ENCODE data around the gene TSPAN3. TPM values are rescaled to one million over a fixed set of nuclear protein-coding genes. Genes with fewer than 3 reads are reported as not detected.

The TSPAN3 gene
- total RNA-seq, 1 experiment from 2014 or later = 423 TPM

DNA sequence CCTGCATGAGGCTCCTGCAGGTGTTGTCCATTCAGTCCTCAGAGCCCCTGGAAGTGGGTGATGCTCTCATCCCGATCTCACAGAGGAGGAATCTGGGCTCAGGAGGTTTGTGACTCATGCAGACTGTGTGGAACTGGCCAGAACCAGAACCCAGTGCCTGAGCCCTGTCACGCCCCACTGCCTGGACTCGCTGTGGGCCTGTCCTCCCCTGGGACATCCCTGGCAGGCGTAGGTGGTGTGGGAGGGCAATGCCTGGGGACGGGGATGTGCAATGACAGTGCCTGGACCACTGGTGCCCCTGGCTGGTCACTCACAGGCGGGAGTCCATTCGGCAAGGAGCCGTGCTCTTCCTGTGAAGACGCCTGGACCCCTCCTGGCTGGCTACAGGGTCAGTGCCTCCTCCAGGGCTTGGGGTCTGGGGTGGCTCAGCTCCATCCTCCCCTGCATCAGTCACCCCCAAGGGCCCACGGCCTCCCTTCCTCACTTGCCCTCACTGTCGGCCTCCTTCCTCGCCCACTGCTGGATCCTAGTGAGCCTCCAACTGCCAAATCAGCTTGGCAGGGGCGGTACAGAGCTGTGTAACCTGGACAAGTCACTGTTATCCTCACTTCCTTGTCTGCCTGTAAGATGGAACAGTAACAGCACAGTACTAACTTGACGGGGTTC, 61.1 kb downstream of the TSPAN3 start:
- DNase-seq (ENCODE audit: low spot score) = no peak

DNA sequence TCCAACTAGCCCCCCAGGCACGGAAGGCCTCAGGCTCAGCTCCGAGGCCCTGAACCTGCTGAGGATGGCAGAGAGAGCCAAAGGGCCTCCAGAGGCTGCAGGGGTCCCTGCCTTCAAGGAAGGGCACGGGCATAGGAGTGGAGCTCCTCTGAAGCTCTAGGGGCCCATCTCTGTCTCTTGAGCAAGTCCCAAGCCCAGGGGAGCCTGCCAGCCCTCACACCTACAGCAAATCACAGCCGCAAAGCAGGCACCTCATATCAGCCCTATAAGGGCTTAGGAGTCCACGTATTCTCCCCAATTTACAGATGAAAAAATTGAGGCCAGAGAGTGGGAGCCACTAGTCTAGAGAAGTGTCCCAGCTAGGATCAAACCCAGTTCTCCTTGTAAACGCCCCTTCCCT, 61.7 kb downstream of the TSPAN3 start:
- DNase-seq (ENCODE audit: low spot score) = no peak

DNA sequence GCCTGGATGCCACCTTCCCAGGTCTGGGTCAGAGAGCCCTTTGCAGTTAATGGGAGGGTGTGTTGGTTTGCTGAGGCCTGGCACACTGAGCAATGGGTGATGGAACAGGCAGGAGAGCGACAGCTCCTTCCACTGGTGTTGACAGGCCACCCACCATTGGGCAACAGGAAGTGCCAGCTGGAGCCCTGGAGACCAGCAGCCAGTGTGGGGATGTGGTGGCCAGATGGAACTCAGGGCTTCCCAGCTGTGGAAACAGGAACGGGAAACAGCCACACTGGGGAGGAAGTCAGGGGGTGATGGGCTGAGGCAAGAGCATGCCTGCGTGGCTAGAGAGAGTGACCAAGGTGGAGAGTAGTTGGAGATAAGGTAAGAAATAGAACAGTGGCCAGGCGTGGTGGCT, 66.7 kb downstream of the TSPAN3 start:
- no peak for DNase-seq (ENCODE audit: low spot score)

DNA sequence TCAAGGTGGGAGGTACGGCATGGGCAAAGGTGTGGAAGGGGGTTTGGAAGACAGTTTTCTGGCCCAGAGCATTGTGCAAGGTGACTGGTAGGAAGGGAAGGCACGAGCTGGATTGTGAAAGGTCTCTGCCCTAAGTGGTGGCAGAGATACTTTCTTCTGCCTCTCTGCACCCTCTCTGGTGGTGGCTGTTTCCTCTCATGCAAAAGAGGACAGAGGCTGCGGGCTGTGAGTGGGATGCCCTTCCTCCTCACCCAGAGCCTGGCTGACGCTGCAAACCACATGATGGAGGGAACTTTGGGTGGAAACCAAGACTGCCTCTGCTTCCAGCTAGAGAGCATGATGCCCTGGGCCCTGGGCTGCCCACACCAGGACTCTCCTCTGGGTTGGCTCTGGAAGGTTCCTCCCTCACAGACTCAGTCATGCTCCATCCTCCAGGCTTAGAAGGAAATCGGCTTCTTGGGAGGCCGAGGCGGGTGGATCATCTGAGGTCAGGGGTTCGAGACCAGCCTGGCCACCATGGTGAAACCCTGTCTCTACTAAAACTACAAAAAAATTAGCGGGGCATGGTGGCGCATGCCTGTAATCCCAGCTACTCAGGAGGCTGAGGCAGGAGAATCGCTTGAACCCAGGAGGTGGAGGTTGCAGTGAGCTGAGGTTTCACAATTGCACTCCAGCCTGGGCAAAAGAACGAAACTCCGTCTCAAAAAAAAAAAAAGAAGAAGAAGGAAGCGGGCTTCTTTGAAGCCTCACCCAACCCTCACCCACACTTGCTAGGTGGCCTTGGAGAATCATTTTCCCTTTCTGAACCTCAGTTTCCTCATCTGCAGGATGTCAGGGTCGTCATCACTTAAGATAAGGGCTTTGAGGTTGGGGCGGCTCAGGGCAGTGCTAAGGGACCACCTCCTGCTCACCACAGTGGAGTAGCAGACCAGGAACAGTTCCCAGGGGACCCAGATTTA, 67.7 kb downstream of the TSPAN3 start:
- DNase-seq (ENCODE audit: low spot score) = no peak

DNA sequence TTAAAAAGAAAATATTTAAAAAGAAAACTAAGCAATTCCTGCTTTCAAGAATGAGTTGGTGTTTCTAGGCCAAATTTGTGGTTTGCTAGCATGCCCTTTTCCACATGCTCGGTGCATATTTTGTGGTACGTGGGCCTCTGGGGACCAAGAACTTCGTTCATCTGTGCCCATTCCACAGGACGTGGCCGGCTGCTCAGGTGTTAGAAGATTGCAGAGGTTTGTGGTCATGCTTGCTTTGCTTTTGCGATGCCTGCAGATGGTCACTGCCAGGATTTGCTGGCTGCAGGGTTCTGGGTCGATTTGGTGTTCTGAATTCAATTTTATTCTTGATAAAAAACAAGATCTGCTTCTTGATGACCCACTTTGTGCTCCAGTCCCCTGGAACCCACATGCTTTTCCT, 68.5 kb downstream of the TSPAN3 start:
- DNase-seq (ENCODE audit: low spot score) = no peak

DNA sequence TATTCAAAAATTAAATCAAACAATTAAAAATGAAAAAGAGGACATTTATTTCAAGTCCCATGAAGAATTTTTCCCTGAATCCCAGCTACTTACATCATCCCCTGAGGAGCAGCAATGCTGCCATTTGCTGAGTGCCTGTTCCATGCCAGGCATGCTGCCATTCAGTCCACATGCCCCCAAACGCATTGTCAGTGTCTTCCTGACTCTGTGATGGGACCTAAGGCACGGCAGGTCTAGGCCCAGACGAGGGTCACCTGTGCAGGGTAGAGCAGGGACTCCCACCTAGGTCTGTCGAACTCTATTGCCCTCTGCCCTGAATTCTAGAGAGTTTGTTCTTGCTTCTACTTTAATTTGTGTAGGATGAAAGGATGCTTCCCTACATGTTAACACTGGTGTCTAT, 68.9 kb downstream of the TSPAN3 start:
- no peak for DNase-seq (ENCODE audit: low spot score)

DNA sequence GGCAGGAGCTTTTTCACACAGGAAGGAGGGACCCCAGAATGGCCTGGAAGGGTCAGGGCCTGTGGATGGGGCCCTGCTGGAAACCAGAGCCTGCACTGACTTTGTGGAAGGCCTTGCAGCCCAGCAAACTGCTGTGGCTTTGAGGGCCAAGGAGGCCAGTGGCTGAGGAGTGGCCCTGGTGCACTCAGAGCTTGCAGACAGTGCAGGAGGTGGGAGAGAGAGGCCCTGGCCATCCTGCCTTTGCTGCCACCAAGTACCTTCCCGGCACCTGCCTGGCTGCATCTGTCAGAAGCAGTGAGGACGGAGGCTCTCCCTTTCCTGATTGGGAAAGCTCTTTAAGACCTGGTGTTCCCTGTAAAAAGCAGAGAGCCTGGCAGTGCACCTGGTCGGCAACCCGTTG, 69.6 kb downstream of the TSPAN3 start:
- no peak for DNase-seq (ENCODE audit: low spot score)

DNA sequence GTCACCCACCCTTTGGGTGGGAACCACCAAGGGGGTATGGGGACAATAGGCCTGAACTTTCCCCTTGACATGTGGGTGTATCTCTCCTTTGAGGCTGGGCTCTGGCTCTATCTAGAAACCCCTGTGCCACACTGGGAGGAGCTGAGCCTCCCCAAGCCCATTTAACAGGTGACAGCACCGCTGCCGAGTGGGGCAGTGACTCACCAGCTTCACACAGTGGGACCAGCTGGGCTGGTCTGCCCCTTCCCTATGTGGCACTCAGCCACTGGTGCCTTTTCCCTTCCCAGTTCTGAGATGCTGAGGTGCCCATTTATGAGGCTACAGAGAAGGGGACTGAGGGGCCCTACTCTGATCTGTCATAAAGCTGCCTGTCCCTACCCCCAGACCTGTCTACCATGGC, 70.9 kb downstream of the TSPAN3 start:
- DNase-seq (ENCODE audit: low spot score) = no peak

DNA sequence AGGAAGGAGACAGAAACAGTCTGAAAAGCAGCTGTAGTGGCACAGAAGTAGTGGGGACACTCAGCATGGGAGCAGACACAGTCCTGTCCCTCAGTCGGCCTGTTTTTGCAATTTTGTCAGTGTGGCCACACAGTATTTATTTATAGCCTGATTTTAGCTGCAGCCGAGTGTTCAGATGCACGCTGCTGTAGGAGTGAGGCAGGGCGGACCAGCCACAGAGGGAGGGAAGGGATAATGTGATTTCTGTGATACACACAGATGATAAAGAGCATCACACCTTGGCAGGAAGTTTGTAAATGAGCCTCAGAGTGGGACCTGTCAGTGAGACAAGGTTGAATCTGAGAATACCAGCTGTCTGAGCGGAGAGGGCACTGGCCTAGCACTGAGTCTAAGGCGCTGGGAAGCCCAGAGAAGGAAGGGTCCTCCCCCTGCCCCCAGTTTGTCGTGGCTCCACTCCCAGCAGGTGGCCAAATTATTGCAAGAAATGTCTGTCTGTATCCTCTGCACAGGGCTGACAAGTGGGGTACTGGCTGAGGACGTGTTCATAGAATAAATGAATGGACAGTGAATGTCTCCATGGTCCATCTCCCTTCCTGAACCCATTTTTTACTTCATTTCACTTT, 72.1 kb downstream of the TSPAN3 start:
- no peak for DNase-seq (ENCODE audit: low spot score)

DNA sequence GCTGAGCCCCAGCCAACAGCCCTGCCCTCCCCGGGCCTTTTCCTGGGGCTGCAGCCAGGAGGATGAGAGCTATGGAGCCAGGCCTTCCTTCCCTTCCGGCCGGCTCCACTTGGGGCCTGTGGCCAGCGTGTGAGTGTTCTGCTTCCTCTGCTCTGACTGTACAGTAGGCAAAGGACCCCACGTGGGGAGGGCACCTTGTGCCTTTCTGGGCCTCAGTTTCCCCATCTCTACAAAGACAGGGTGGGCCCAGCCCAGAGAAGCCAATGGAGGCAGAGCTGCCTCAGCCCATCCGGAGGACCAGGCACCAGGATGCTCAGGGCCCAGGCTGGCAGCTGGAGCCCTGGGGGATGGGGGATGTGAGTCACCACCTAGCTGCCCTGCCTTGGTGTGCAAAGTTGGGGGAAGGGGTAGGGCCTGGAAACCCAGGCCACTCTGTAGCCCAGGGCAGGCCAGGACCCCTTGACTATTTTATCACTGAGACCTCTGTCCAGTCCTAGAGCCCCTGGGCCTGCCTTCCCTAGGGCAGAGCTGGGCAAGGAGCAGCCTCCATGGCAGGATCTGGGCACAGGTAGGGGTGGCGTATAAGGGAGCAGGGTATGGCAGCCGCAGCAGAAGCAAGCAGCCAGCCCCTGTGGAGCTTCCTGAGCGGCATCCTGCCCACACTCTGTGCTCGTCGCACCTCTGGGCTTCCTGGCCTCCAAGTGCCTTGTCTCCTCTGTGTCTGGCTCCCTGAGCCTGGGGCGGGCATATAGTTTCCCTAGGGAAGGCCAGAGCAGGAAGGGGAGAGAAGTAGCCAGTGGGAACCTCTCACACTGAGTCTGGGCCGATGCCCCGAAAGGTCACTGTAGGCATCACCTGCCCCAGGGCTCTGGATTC, 74.1 kb downstream of the TSPAN3 start:
- DNase-seq (ENCODE audit: low spot score) = no peak

DNA sequence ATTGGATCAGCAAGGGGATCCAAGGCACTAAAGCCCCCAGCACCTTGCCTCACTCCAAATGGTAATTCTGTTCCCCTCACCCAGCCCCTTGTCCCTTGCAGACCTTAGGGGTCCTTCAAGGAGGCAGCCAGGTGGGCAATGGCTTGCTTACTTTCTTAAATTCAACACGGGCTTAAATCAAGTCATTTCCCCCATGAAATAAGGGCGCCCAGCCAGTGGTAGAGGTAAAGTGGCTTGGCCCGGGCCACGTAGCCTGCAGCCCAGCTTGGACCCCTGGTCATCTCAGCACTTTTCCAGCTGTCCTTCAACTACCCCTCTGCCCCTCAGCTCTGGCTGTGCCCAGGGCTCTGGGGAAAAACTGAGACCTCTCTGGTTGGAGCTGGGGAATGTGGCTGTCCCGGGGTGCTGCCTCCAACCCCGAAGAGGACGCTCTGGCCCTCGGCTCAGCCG, 74.8 kb downstream of the TSPAN3 start:
- no peak for DNase-seq (ENCODE audit: low spot score)

DNA sequence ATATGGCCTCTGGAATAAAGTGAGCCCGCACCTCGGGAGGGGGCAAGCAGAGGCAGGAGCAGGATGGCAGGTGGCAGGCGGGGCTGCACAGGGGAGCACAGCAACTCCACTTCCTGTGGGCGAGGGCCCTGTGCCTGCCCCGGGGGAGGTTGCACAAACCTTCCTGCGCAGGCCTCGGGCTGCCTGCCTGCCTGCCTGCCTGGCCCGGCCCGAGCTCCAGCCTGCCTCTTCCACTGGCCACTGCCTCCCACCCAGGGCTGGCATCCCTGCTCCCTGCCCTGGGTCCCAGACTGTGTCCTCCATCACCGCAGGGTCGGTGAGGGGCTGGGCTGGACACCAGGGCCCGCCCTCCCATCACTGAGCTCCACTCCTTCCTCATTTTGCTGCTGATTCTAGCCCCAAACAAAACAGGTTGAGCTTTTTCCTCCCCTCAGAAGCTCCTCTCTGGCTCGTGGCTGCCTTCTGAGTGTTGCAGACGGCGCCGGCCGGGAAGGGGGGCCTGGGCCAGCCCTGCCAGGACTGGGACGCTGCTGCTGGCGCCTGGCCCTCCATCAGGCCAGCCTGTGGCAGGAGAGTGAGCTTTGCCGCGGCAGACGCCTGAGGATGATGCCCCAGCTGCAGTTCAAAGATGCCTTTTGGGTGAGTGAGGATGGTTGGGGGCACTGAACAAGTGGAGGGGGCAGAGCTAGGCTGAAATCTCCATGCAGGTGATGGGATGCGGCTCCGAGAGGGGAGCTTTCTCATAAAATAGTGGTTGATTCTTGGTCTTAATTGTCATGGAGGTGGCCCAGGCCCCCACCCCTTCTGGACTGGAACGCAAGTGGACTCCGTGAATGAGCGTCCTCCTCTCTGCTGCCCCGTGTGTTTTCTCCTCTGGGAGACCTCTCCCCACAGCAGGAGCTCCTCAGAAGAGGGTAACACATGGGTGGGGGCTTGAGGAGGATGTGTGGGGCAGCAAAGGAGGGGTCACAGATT, 75.7 kb downstream of the TSPAN3 start, which contains the start of gene PSTPIP1:
PSTPIP1 (plus strand) TSS at position 156 of the 975 bp plus-strand sequence; CDS start at position 604, 448 bp downstream.
- no peak for DNase-seq (ENCODE audit: low spot score)

DNA sequence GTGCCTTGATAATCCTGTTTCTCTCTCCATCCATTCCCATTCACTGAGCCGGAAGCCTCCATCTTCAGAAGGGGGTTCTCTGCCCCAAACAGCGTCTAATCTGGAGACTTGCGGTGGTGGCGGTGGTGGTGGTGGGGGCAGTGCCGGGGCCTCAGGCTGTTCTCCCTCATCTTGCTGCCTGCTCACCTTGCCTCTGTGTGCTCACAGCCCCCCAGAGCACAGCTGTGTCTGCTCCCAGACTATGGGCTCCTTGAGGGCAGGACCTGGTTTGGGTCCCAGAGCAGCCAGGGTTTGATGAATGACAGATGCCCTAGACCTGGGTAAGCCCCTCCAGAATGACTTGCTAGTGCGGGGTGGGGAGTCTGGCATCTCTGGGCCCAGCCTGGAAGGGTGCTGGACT, 76.4 kb downstream of the TSPAN3 start:
- DNase-seq (ENCODE audit: low spot score) = no peak

DNA sequence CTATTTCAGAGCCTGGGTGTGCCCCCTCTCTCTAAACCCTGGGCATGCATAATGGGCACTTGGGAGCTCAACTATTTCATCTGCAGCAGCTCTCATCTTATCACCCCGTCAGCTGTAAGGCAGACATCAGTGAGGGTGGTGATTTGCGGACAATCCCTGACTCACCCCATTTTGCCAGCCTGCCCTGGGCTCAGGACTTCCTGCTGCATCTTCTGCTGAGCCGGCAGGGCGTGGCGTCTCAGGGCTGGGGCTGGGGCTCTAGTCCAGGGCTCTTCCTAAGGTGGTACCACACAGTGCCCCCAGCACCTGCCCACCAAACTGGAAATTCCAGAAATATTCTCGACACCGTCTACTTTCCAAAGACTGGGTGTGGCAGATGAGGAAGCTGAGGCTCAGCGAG, 76.9 kb downstream of the TSPAN3 start:
- no peak for DNase-seq (ENCODE audit: low spot score)

DNA sequence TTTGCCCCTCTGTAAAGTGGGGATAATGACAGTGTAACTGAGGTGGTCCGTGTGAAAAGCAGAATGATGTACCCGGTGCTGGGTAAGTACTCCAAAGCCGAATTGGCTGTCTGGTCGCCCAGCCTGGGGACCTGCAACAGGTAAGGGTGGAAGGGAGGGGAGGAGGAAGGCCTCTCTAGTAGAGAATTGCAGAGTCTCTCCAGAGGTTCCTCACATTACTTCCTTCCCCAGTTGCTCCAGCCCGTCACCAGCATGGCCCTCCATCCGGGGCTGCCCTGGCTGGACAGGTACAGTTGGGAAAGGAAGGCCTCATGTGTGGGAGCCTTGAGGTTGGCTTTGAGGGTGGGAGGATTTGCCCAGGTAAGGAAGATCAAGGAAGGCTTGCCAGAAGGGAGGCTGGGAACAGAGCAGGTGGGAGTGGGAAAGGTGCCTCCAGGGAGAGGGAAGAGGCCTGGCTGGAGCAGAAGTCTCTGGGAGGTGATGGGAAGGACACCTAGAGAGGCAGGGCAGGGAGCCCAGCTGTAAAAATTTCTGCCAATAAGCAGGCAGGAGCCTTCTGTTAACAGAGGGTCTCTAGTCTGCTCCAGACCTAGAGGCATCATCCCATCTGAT, 77.7 kb downstream of the TSPAN3 start:
- no peak for DNase-seq (ENCODE audit: low spot score)

DNA sequence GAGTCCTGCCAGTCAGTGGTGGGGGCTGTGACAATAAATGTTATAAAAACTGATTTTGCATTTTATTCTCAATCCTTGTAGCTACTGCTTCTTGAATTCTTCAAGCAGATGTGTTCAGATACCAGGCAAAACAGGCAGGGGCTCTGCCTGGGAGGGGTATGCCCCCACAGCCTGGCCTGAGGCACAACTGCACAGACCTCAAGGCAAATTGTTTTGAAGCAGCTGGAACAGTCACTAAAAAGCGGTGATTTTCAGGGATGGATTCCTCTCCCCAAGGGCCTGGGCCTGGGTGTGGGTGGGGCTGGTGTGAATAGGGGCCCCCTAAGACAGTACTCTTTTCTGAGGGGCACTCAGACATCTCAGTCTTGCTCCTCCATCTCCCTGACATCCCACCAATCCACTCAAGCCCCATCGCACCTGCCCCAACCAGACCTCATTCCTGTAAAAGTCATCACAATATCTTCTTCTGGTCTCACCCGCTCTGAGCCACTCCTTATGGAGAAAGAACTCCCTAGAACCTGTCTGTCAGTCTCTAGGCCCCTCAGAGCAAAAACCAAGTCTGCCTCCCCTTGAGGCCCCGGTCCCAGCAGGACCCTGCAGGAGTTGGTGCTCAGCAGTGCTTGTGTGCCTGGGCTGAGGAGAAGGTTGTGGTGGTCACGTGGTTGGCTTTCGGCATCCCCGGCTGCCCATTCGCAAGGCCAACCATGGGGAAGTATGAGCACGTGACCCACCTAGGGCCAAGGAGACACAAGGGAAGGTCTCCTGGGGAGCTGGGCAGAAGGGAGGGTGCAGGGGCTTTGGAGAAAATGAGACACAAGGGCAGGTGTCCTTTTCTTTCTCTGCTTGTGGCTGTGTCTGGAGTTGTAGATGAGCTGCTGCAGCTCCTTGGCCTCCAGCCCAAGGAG, 78.9 kb downstream of the TSPAN3 start:
- no peak for DNase-seq (ENCODE audit: low spot score)

All from H4 (cell line).